Testis (tissue), 5 donors: ENCODE measurements around the gene MAFB. TPM values are rescaled to one million over a fixed set of nuclear protein-coding genes. Genes with fewer than 3 reads are reported as not detected.
"Not testable (repeated sequence)": the region's sequence is repeated elsewhere in the genome, so short reads cannot be mapped to it uniquely, and the experiment has no call there.

Experiments used
- DNase-seq: peaks from one replicate; pipeline ENCODE4 v3.0.0-alpha.2; 2019
- H3K27ac ChIP-seq, 2 donors: fragments of 200-600 bp; sonication (generic); one replicate each; pipeline ENCODE4 v1.5.1; 2019
- H3K27me3 ChIP-seq: fragments of 200-600 bp; sonication (generic); one replicate; pipeline ENCODE4 v1.5.1; 2019
- H3K36me3 ChIP-seq: fragments of 200-600 bp; sonication (generic); one replicate; pipeline ENCODE4 v1.5.1; 2017; ENCODE audit warnings: low read depth; ENCODE audit errors: missing control alignments
- H3K4me1 ChIP-seq: fragments of 200-600 bp; sonication (generic); one replicate; pipeline ENCODE4 v1.5.1; 2019
- H3K4me3 ChIP-seq, 2 donors: fragments of 200-600 bp; sonication (generic); one replicate each; pipeline ENCODE4 v1.5.1; 2017 to 2019
- H3K9me3 ChIP-seq: fragments of 200-600 bp; sonication (generic); one replicate; pipeline ENCODE4 v1.5.1; 2017
- POLR2A ChIP-seq: fragments of 450-650 bp; IDR thresholded peaks from one replicate; pipeline ENCODE4 v1.6.1; 2017; ENCODE audit warnings: antibody characterized with exemption, mild to moderate bottlenecking, moderate library complexity
- WGBS, 2 donors: methylation state at CpG; one replicate each; pipeline ENCODE4 v1.1.5; 2018; 5-methylcytosine and 5-hydroxymethylcytosine counted together
- intact Hi-C: fragments of 100-400 bp; cut with DNase I; formaldehyde crosslinking; loops from one replicate; pipeline ENCODE4 v1.15.1; 2023; ENCODE audit warnings: low total_unique reads
- long read RNA-seq, 2 donors: transcript quantifications; one replicate each; lab custom pipeline, GENCODE V29; 2026
- polyA plus RNA-seq: library from polyadenylated mRNA; stranded (reverse); fragments of 350-450 nt; fragmentation: Illumina TruSeq; extraction: RNeasy Lipid Tissue Mini Kit (QIAGEN cat#74804); gene quantifications from one replicate; pipeline ENCODE4 v1.2.3, GENCODE V29; 2014; ENCODE audit warnings: low read depth, low replicate concordance; ENCODE audit not compliant: insufficient read depth
- total RNA-seq, 2 donors: library from RNA; depleted of rRNA; stranded (reverse); fragments of >200 nt; gene quantifications; one replicate each; pipeline ENCODE4 v1.2.3, GENCODE V29; 2016
- TF ChIP-seq, protein P1 (sequence below), 3 experiments: fragments of 450-650 bp in 2 of 3; fragments of 200-600 bp in 1 of 3; sonication (generic) in 1 of 3; IDR thresholded peaks; one replicate each; pipeline ENCODE4 v1.5.1; 2016 to 2019; ENCODE audit warnings: antibody characterized with exemption in 3 of 3, mild to moderate bottlenecking in 2 of 3, moderate library complexity in 1 of 3

MAFB gene
- total RNA-seq (10 to 100 TPM in 1 of 2 donors, 1 to 10 TPM in 1; 9.3 to 17.7 TPM), polyA plus RNA-seq (11.6 TPM)
- long read RNA-seq, donor 1, transcript MAFB-201 (1 exons, 3,393 nt): major isoform, 26 of 26 reads
- long read RNA-seq, donor 1, partial matches to known transcripts: 0 of 26 reads
- long read RNA-seq, donor 1, other reads (novel, unspliced or antisense): 0 of 26 reads
- long read RNA-seq, donor 2, transcript MAFB-201 (1 exons, 3,393 nt): major isoform, 44 of 44 reads
- long read RNA-seq, donor 2, partial matches to known transcripts: 0 of 44 reads
- long read RNA-seq, donor 2, other reads (novel, unspliced or antisense): 0 of 44 reads

DNA sequence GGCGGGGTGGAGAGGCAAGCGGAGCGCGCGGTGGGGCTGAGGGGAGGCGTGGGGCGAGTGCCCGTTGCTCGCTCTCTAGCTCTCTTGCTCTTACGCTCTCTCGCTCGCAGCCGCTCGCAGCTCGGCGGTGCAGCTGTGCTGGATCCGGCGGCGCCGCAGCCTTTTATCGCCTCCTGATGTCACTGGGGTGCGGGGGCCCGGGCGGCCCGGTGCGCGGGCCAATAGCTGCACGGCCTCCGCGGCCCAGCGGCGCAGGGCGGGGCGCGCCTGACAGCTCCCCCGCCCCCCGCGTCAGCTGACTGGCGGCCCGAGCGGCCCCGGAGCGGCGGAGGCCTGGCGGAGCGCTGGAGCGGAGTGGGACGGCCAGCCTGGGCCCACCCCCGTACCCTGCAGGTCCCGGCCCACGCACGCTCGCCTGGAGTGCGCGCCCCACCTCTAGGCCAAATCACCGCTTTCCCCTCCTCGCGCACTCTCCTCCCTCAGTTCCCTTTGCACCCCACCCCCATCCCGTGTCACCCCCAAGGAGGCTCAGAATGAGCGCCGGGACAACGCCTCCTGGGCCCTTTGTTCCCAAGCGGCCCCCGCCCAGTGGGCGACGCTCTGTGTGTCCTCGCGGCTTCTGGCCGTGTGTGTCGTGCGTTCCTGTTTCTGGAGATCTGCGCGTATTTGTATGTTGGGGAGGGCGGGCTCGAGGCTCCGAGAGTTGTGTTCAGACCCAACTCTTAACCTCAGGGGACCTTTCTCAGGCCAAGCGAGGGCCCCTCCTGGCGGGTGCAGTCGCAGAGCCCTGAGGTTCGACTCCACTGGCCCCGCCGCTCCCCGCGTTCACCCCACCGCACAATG lies at the start of gene MAFB:
Gene MAFB (minus strand): TSS at position 137 of the 843 bp plus-strand sequence. CDS start 386 bp downstream, outside the sequence.
- peaks cover 7% of the 10 kb centered on the region for H3K4me1 ChIP-seq
- H3K9me3 ChIP-seq: no peaks in the 10 kb centered on the region
- intact Hi-C loops: no loop called here
- 0% methylated on average over 8 to 70 of the region's 85 CpGs for WGBS, 2 donors
- DNase-seq: peak; percentile 91
- TF ChIP-seq POLR2A: no peak
- TF ChIP-seq, protein P1, sequence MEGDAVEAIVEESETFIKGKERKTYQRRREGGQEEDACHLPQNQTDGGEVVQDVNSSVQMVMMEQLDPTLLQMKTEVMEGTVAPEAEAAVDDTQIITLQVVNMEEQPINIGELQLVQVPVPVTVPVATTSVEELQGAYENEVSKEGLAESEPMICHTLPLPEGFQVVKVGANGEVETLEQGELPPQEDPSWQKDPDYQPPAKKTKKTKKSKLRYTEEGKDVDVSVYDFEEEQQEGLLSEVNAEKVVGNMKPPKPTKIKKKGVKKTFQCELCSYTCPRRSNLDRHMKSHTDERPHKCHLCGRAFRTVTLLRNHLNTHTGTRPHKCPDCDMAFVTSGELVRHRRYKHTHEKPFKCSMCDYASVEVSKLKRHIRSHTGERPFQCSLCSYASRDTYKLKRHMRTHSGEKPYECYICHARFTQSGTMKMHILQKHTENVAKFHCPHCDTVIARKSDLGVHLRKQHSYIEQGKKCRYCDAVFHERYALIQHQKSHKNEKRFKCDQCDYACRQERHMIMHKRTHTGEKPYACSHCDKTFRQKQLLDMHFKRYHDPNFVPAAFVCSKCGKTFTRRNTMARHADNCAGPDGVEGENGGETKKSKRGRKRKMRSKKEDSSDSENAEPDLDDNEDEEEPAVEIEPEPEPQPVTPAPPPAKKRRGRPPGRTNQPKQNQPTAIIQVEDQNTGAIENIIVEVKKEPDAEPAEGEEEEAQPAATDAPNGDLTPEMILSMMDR (IDR thresholded peaks at IDR 0.05): peak in 1 of 3 experiments; percentile 6
- no peaks in the 10 kb centered on the region for H3K27me3 ChIP-seq
- no peaks in the 10 kb centered on the region for H3K36me3 ChIP-seq
- H3K4me3 ChIP-seq: peak within 1 kb of the TSS; percentile 63 to 71
- H3K27ac ChIP-seq: peak within 1 kb of the TSS; percentile 85 to 88

DNA sequence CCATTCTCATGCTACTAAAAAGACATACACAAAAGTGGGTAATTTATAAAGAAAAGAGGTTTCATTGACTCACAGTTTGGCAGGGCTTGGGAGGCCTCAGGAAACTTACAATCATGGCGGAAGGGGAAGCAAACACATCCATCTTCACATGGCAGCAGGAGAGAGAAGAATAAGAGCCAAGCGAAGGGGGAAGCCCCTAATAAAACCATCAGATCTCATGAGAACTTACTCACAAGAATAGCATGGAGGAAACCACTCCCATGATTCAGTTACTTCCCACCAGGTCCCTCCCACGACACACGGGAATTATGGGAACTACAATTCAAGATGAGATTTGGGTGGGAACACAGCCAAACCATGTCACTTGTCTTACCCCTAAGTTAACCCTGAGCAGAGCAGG lies 47.4 kb upstream of the MAFB start:
- intact Hi-C loops, H3K4me1 ChIP-seq, H3K27ac ChIP-seq, H3K36me3 ChIP-seq, H3K9me3 ChIP-seq, DNase-seq, H3K27me3 ChIP-seq, H3K4me3 ChIP-seq: not testable (repeated sequence)
- WGBS, 2 donors: 73 to 79% methylated on average over 4 of the region's 4 CpGs

DNA sequence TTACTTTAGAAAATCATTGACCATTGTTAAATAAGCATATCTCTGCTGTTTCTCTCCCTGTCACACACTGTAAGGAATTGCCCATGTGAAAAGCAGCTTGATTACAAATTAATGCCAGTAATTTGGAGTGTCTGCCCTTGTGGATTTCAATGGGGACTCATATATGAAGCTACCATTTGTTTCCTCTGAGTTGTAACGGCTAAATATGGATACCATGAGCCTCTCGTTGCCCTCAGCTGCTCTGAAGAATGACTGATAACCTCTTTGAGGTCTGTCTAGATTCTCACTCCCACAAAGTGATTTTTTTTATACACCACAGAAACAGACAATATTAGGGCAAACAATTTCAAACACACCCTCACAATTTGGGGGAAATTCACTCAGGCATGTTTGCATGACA lies 40.0 kb upstream of the MAFB start:
- Histone ChIP-seq H3K9me3 (no peaks in the 10 kb centered on the region), H3K4me1 (no peaks in the 10 kb centered on the region), H3K36me3 (no peaks in the 10 kb centered on the region), H3K27ac (no peak overlapping the region), H3K27me3 (no peaks in the 10 kb centered on the region), H3K4me3 (no peak overlapping the region)
- TF ChIP-seq POLR2A: no peak
- TF ChIP-seq, protein P1 (IDR thresholded peaks at IDR 0.05): no peak
- no peak for DNase-seq
- intact Hi-C loops: no loop called here
- whole genome bisulfite sequencing, 2 donors: 57 to 70% methylated on average over 2 of the region's 2 CpGs

DNA sequence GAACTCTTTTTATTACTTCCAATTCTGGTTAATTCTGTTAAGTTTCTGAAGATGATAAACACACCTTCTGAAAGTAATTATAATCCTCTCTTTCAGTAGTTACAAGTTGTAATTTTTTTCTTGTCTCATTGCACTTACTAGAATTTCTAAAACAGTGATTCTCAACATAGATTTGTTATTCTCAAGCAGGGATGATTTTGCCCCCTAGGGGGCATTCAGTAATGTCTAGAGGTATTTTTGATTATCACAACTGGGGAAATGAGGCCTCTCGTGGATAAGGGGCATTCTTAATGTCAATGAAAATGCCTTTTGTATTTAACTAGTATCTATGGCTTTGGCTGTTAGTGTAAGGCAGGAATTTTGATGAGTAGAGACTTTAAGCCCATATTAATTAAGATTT lies 39.4 kb upstream of the MAFB start:
- Histone ChIP-seq H3K4me3 (no peak overlapping the region), H3K27me3 (no peaks in the 10 kb centered on the region), H3K27ac (no peak overlapping the region), H3K9me3 (no peaks in the 10 kb centered on the region), H3K4me1 (no peaks in the 10 kb centered on the region), H3K36me3 (no peaks in the 10 kb centered on the region)
- no peak for DNase-seq
- intact Hi-C loops: no loop called here
- WGBS, 2 donors: 54 to 69% methylated on average over 1 of the region's 1 CpG
- no peak for TF ChIP-seq POLR2A

DNA sequence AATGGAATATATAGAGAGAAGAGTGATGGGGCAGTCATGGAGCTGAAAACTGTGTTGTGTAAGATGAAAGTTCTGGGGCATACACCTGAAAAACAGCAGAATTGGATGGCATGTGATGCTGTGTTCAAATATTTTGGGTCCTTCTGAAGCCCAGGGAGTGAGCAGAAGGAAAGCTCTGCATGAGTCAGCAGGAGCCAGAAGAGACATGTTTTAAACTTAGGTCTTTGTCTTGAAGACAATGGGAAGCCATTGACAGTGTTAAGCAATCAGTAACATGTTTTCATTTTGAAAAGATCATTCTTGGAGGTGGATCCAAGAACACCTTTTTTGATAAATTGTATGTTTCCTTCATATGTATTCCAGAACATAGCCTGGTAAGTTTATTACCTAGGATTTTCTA lies 38.9 kb upstream of the MAFB start:
- H3K27me3 ChIP-seq: no peaks in the 10 kb centered on the region
- H3K9me3 ChIP-seq: no peaks in the 10 kb centered on the region
- no peaks in the 10 kb centered on the region for H3K36me3 ChIP-seq
- TF ChIP-seq POLR2A: no peak
- TF ChIP-seq, protein P1 (IDR thresholded peaks at IDR 0.05): no peak
- intact Hi-C loops: no loop called here
- no peak overlapping the region for H3K4me3 ChIP-seq
- H3K4me1 ChIP-seq: no peaks in the 10 kb centered on the region
- no peak for DNase-seq
- no peak overlapping the region for H3K27ac ChIP-seq
